ENCODE data around the gene MPV17L.

MPV17L gene

DNA sequence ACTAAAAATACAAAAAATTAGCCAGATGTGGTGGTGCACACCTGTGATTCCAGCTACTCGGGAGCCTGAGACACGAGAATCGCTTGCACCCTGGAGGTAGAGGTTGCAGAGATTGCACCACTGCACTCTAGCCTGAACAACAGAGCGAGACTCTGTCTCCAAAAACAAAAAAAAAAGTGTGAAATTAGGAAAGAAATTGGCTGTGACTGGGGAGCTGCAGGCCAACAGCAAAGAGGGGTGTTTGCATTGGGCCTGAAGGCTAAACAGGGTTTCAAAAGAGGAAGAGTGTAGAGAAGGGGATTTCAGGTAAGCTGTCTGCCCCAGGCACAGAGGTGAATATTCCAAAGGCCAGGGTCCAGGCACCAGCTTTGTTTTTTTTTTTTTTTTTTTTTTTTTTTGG, 48.2 kb downstream of the MPV17L start:
- ATAC-seq = no peak
- TF ChIP-seq PPARA (CRISPR knock-in tag; IDR thresholded peaks at IDR 0.05; ENCODE audit: borderline replicate concordance) = no peak
- TF ChIP-seq ISL1 (CRISPR knock-in tag; IDR thresholded peaks at IDR 0.05) = no peak
- no peak for TF ChIP-seq ZNF70 (CRISPR knock-in tag; IDR thresholded peaks at IDR 0.05)
- no peak for TF ChIP-seq ZFP3 (CRISPR knock-in tag; IDR thresholded peaks at IDR 0.05)

DNA sequence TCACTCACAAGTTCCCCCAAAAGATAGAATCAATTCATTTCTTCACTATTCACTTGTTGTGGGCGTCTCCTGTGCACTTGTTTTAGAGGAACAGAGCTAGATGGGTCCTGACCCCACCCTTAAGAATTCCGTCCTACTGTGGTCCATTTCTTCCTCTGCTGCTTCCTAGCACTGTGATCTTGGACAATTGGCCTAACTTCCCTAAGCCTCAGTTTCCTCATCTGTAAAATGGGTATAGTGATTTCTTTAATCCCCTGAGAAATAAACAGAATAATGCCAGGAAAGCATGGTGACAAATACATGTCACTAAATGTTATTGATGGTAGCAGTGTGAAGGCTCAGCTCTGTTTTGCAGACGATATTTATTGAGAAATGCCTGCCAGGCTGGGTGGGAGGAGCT, 48.7 kb downstream of the MPV17L start:
- no peak for TF ChIP-seq ZNF8 (CRISPR knock-in tag; IDR thresholded peaks at IDR 0.05)
- TF ChIP-seq, protein P1, sequence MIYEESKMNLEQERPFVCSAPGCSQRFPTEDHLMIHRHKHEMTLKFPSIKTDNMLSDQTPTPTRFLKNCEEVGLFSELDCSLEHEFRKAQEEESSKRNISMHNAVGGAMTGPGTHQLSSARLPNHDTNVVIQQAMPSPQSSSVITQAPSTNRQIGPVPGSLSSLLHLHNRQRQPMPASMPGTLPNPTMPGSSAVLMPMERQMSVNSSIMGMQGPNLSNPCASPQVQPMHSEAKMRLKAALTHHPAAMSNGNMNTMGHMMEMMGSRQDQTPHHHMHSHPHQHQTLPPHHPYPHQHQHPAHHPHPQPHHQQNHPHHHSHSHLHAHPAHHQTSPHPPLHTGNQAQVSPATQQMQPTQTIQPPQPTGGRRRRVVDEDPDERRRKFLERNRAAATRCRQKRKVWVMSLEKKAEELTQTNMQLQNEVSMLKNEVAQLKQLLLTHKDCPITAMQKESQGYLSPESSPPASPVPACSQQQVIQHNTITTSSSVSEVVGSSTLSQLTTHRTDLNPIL (CRISPR knock-in tag; IDR thresholded peaks at IDR 0.05; ENCODE audit: low read depth) = no peak
- no peak for TF ChIP-seq CSDC2 (CRISPR knock-in tag; IDR thresholded peaks at IDR 0.05)
- TF ChIP-seq, protein P2, sequence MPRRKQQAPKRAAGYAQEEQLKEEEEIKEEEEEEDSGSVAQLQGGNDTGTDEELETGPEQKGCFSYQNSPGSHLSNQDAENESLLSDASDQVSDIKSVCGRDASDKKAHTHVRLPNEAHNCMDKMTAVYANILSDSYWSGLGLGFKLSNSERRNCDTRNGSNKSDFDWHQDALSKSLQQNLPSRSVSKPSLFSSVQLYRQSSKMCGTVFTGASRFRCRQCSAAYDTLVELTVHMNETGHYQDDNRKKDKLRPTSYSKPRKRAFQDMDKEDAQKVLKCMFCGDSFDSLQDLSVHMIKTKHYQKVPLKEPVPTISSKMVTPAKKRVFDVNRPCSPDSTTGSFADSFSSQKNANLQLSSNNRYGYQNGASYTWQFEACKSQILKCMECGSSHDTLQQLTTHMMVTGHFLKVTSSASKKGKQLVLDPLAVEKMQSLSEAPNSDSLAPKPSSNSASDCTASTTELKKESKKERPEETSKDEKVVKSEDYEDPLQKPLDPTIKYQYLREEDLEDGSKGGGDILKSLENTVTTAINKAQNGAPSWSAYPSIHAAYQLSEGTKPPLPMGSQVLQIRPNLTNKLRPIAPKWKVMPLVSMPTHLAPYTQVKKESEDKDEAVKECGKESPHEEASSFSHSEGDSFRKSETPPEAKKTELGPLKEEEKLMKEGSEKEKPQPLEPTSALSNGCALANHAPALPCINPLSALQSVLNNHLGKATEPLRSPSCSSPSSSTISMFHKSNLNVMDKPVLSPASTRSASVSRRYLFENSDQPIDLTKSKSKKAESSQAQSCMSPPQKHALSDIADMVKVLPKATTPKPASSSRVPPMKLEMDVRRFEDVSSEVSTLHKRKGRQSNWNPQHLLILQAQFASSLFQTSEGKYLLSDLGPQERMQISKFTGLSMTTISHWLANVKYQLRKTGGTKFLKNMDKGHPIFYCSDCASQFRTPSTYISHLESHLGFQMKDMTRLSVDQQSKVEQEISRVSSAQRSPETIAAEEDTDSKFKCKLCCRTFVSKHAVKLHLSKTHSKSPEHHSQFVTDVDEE (CRISPR knock-in tag; IDR thresholded peaks at IDR 0.05) = no peak
- no peak for TF ChIP-seq ARNTL (CRISPR knock-in tag; IDR thresholded peaks at IDR 0.05; ENCODE audit: borderline replicate concordance, low read depth)
- TF ChIP-seq ISL1 (CRISPR knock-in tag; IDR thresholded peaks at IDR 0.05) = no peak
- TF ChIP-seq PPARA (CRISPR knock-in tag; IDR thresholded peaks at IDR 0.05; ENCODE audit: borderline replicate concordance) = no peak
- TF ChIP-seq, protein P3, sequence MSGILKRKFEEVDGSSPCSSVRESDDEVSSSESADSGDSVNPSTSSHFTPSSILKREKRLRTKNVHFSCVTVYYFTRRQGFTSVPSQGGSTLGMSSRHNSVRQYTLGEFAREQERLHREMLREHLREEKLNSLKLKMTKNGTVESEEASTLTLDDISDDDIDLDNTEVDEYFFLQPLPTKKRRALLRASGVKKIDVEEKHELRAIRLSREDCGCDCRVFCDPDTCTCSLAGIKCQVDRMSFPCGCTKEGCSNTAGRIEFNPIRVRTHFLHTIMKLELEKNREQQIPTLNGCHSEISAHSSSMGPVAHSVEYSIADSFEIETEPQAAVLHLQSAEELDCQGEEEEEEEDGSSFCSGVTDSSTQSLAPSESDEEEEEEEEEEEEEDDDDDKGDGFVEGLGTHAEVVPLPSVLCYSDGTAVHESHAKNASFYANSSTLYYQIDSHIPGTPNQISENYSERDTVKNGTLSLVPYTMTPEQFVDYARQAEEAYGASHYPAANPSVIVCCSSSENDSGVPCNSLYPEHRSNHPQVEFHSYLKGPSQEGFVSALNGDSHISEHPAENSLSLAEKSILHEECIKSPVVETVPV (CRISPR knock-in tag; IDR thresholded peaks at IDR 0.05) = no peak
- TF ChIP-seq ZFP3 (CRISPR knock-in tag; IDR thresholded peaks at IDR 0.05) = no peak
- no peak for TF ChIP-seq SNAI2 (CRISPR knock-in tag; IDR thresholded peaks at IDR 0.05)
- ATAC-seq = no peak

DNA sequence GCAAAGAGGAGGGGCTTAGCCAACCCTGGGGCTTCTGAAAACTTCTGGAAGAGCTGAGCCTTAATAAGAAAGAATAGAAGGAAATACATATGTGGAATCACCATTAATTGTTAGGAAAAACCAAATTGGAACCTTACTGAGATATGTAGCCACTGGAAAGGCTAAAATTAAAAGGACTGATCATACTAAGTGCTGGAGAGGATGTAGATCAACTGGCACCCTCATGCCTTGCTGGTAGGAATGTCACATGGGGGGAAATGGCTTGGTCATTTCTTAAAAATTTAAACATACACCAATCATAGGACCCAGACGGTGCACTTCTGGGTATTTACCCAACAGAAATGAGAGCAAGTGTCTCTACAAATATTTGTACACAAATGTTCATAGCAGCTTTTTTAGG, 49.9 kb downstream of the MPV17L start:
- no peak for ATAC-seq
- TF ChIP-seq, protein P1 (CRISPR knock-in tag; IDR thresholded peaks at IDR 0.05; ENCODE audit: low read depth) = no peak

DNA sequence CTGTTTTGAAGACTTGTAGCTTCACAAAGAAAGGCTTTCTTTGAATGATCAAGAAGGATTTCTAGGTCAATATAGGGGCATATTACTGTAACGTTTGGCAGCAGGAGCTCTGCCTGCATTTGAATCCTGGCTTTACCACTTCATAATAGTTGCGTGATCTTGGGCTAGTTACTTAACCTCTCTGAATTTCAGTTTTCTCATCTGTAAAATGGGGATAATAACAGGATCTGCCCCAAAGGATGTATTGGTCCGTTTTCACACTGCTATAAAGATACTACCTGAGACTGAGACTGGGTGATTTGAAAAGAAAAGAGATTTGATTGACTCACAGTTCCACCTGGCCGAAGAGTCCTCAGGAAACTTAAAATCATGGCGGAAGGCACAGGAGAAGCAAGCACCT, 51.3 kb downstream of the MPV17L start:
- no peak for ATAC-seq
- no peak for TF ChIP-seq ZNF70 (CRISPR knock-in tag; IDR thresholded peaks at IDR 0.05)
- no peak for TF ChIP-seq ZFP3 (CRISPR knock-in tag; IDR thresholded peaks at IDR 0.05)
- no peak for TF ChIP-seq ZNF8 (CRISPR knock-in tag; IDR thresholded peaks at IDR 0.05)
- TF ChIP-seq BACH2 (CRISPR knock-in tag; IDR thresholded peaks at IDR 0.05; ENCODE audit: borderline replicate concordance) = no peak
- no peak for TF ChIP-seq ARNTL (CRISPR knock-in tag; IDR thresholded peaks at IDR 0.05; ENCODE audit: borderline replicate concordance, low read depth)
- TF ChIP-seq ZC3H10 (CRISPR knock-in tag; IDR thresholded peaks at IDR 0.05) = no peak
- no peak for TF ChIP-seq PPARA (CRISPR knock-in tag; IDR thresholded peaks at IDR 0.05; ENCODE audit: borderline replicate concordance)
- TF ChIP-seq CSDC2 (CRISPR knock-in tag; IDR thresholded peaks at IDR 0.05) = no peak
- TF ChIP-seq OSR1 (CRISPR knock-in tag; IDR thresholded peaks at IDR 0.05) = no peak
- TF ChIP-seq ZFP30 (CRISPR knock-in tag; IDR thresholded peaks at IDR 0.05) = no peak
- TF ChIP-seq, protein P4, sequence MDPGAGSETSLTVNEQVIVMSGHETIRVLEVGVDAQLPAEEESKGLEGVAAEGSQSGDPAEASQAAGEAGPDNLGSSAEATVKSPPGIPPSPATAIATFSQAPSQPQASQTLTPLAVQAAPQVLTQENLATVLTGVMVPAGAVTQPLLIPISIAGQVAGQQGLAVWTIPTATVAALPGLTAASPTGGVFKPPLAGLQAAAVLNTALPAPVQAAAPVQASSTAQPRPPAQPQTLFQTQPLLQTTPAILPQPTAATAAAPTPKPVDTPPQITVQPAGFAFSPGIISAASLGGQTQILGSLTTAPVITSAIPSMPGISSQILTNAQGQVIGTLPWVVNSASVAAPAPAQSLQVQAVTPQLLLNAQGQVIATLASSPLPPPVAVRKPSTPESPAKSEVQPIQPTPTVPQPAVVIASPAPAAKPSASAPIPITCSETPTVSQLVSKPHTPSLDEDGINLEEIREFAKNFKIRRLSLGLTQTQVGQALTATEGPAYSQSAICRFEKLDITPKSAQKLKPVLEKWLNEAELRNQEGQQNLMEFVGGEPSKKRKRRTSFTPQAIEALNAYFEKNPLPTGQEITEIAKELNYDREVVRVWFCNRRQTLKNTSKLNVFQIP (CRISPR knock-in tag; IDR thresholded peaks at IDR 0.05; ENCODE audit: borderline replicate concordance, low read depth) = no peak
- TF ChIP-seq ESRRG (CRISPR knock-in tag; IDR thresholded peaks at IDR 0.05) = no peak
- TF ChIP-seq, protein P5, sequence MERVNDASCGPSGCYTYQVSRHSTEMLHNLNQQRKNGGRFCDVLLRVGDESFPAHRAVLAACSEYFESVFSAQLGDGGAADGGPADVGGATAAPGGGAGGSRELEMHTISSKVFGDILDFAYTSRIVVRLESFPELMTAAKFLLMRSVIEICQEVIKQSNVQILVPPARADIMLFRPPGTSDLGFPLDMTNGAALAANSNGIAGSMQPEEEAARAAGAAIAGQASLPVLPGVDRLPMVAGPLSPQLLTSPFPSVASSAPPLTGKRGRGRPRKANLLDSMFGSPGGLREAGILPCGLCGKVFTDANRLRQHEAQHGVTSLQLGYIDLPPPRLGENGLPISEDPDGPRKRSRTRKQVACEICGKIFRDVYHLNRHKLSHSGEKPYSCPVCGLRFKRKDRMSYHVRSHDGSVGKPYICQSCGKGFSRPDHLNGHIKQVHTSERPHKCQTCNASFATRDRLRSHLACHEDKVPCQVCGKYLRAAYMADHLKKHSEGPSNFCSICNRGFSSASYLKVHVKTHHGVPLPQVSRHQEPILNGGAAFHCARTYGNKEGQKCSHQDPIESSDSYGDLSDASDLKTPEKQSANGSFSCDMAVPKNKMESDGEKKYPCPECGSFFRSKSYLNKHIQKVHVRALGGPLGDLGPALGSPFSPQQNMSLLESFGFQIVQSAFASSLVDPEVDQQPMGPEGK (CRISPR knock-in tag; IDR thresholded peaks at IDR 0.05; ENCODE audit: borderline replicate concordance) = no peak
- no peak for TF ChIP-seq TCF4 (CRISPR knock-in tag; IDR thresholded peaks at IDR 0.05; ENCODE audit: borderline replicate concordance)
- TF ChIP-seq, protein P2 (CRISPR knock-in tag; IDR thresholded peaks at IDR 0.05) = no peak
- no peak for TF ChIP-seq SNAI2 (CRISPR knock-in tag; IDR thresholded peaks at IDR 0.05)
- no peak for TF ChIP-seq TOX (CRISPR knock-in tag; IDR thresholded peaks at IDR 0.05; ENCODE audit: borderline replicate concordance)
- no peak for TF ChIP-seq ISL1 (CRISPR knock-in tag; IDR thresholded peaks at IDR 0.05)
- TF ChIP-seq GLIS3 (CRISPR knock-in tag; IDR thresholded peaks at IDR 0.05) = no peak

Measured in SK-N-SH treated with all-trans-retinoic acid at 6 μM for 48 hours (cell line).